Lower leg skin (tissue), 3 donors: ENCODE data around the gene ABCA4.

Experiments used
- CTCF ChIP-seq, 3 donors: fragments of 450-650 bp; IDR thresholded peaks; one replicate each; pipeline ENCODE4 v1.5.1; 2016; ENCODE audit warnings: antibody characterized with exemption in 3 of 3, mild to moderate bottlenecking in 3 of 3, moderate library complexity in 2 of 3
- POLR2A ChIP-seq, 2 donors: fragments of 450-650 bp; IDR thresholded peaks; one replicate each; pipeline ENCODE4 v1.6.1; 2016 to 2017; ENCODE audit warnings: antibody characterized with exemption in 2 of 2, mild to moderate bottlenecking in 1 of 2, moderate library complexity in 1 of 2

GRCh38 chr1:93979718-93980319 lies 141.1 kb downstream of the ABCA4 start:
- TF ChIP-seq CTCF (IDR thresholded peaks at IDR 0.05), result no peak
- no peak for TF ChIP-seq POLR2A (IDR thresholded peaks at IDR 0.05)
